ENCODE results near the gene RANBP1. TPM values are rescaled to one million over a fixed set of nuclear protein-coding genes. Genes with fewer than 3 reads are reported as not detected.
A peak's percentile ranks its signal among the peaks of the same experiment; 100 is the strongest.

Gene RANBP1
- total and polyA plus RNA-seq, 9 of the 15 experiments (the other 6 are each of a cell fraction or from before 2014, with no cell fraction given): 162 to 2,891 (median 1,289) TPM

- TF ChIP-seq, protein P1, sequence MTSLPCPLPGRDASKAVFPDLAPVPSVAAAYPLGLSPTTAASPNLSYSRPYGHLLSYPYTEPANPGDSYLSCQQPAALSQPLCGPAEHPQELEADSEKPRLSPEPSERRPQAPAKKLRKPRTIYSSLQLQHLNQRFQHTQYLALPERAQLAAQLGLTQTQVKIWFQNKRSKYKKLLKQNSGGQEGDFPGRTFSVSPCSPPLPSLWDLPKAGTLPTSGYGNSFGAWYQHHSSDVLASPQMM (CRISPR knock-in tag; IDR thresholded peaks at IDR 0.05): no peak
- no peak for TF ChIP-seq PYGO2 (tag; IDR thresholded peaks at IDR 0.05)
- TF ChIP-seq CBX5 (IDR thresholded peaks at IDR 0.05; ENCODE audit: borderline replicate concordance, low read depth): no peak
- no peak for TF ChIP-seq BRCA1 (IDR thresholded peaks at IDR 0.05)
- no peak for TF ChIP-seq BRCA1 (CRISPR knock-in tag; IDR thresholded peaks at IDR 0.05)
- no peak for TF ChIP-seq BCLAF1 (IDR thresholded peaks at IDR 0.05; ENCODE audit: borderline replicate concordance in 1 of 2, control insufficient read depth in 1 of 2, low read depth in 2 of 2, low read length in 1 of 2)
- no peak for TF ChIP-seq RUNX1 (IDR thresholded peaks at IDR 0.05; ENCODE audit: low read depth)
- TF ChIP-seq ZNF12 (CRISPR knock-in tag; IDR thresholded peaks at IDR 0.05): no peak
- no peak for TF ChIP-seq ZBTB2 (IDR thresholded peaks at IDR 0.05)
- peak; percentile 89 for TF ChIP-seq HDAC8 (tag; IDR thresholded peaks at IDR 0.05)
- peak; percentile 80; the same call in 1 of the 2 replicates for TF ChIP-seq CAMTA2 (CRISPR knock-in tag; conservative IDR thresholded peaks at IDR 0.05)
- no peak for TF ChIP-seq BDP1 (IDR thresholded peaks at IDR 0.05; ENCODE audit: insufficient read depth, insufficient read length)
- TF ChIP-seq LARP7 (IDR thresholded peaks at IDR 0.05): no peak
- TF ChIP-seq OTX1 (CRISPR knock-in tag; IDR thresholded peaks at IDR 0.05): peak; percentile 90
- TF ChIP-seq, protein P2, sequence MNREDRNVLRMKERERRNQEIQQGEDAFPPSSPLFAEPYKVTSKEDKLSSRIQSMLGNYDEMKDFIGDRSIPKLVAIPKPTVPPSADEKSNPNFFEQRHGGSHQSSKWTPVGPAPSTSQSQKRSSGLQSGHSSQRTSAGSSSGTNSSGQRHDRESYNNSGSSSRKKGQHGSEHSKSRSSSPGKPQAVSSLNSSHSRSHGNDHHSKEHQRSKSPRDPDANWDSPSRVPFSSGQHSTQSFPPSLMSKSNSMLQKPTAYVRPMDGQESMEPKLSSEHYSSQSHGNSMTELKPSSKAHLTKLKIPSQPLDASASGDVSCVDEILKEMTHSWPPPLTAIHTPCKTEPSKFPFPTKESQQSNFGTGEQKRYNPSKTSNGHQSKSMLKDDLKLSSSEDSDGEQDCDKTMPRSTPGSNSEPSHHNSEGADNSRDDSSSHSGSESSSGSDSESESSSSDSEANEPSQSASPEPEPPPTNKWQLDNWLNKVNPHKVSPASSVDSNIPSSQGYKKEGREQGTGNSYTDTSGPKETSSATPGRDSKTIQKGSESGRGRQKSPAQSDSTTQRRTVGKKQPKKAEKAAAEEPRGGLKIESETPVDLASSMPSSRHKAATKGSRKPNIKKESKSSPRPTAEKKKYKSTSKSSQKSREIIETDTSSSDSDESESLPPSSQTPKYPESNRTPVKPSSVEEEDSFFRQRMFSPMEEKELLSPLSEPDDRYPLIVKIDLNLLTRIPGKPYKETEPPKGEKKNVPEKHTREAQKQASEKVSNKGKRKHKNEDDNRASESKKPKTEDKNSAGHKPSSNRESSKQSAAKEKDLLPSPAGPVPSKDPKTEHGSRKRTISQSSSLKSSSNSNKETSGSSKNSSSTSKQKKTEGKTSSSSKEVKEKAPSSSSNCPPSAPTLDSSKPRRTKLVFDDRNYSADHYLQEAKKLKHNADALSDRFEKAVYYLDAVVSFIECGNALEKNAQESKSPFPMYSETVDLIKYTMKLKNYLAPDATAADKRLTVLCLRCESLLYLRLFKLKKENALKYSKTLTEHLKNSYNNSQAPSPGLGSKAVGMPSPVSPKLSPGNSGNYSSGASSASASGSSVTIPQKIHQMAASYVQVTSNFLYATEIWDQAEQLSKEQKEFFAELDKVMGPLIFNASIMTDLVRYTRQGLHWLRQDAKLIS (CRISPR knock-in tag; IDR thresholded peaks at IDR 0.05): no peak
- TF ChIP-seq ZNF764 (CRISPR knock-in tag; IDR thresholded peaks at IDR 0.05; ENCODE audit: low read depth): peak; percentile 70
- TF ChIP-seq ELK1 (CRISPR knock-in tag; IDR thresholded peaks at IDR 0.05): no peak
- TF ChIP-seq CBX2 (IDR thresholded peaks at IDR 0.05; ENCODE audit: insufficient read depth, low read length, poor library complexity, severe bottlenecking): no peak
Measured at GRCh38 chr22:20080776-20081654, 34.9 kb upstream of the RANBP1 start (continued).

All from K562 (cell line).